ENCODE data around the gene AP3S2.

GRCh38 chr15:89898614-89899294, 5.0 kb upstream of the AP3S2 start:
- no peak for TF ChIP-seq YY1 (IDR thresholded peaks at IDR 0.05; ENCODE audit: insufficient read depth, insufficient read length)
- TF ChIP-seq ZNF274 (IDR thresholded peaks at IDR 0.05; ENCODE audit: low read depth, low read length) = no peak

Measured in NT2/D1 (cell line).